WTC11 (cell line): ENCODE data around the gene OPTN. TPM values are rescaled to one million over a fixed set of nuclear protein-coding genes. Genes with fewer than 3 reads are reported as not detected.

Source experiments
- ATAC-seq: fragments of 200-7000 bp; cut with Tn5 transposase; 2 replicates; pipeline ENCODE4 v1.10.0; 2021; ENCODE audit warnings: mild to moderate bottlenecking, moderate library complexity
- CTCF ChIA-PET: fragments of 300-600 bp; sonication (Branson Sonifier 250); formaldehyde crosslinking; loops from one replicate; lab custom pipeline; 2021; ENCODE audit warnings: antibody characterized with exemption; lab: Charles Lee
- POLR2A ChIA-PET: fragments of 350-600 bp; sonication (Branson Sonifier 250); formaldehyde crosslinking; loops from one replicate; lab custom pipeline; 2021; ENCODE audit warnings: antibody characterized with exemption; lab: Charles Lee
- DNase-seq: peaks from one replicate; pipeline ENCODE4 v3.0.0; 2021; ENCODE audit warnings: low spot score
- H3K27ac Mint-ChIP-seq: 2 replicates; pipeline ENCODE4 v1.8.0; 2021; ENCODE audit warnings: mixed read lengths
- H3K27me3 Mint-ChIP-seq: 2 replicates; pipeline ENCODE4 v1.8.0; 2021; ENCODE audit warnings: low read depth, mild to moderate bottlenecking, moderate library complexity, mixed read lengths
- H3K36me3 Mint-ChIP-seq: 2 replicates; pipeline ENCODE4 v1.8.0; 2021; ENCODE audit warnings: mixed read lengths
- H3K4me1 Mint-ChIP-seq: 2 replicates; pipeline ENCODE4 v1.8.0; 2022; ENCODE audit warnings: mixed read lengths
- H3K4me3 Mint-ChIP-seq: 2 replicates; pipeline ENCODE4 v1.8.0; 2021; ENCODE audit warnings: mild to moderate bottlenecking, moderate library complexity, mixed read lengths
- H3K9me3 Mint-ChIP-seq: 2 replicates; pipeline ENCODE4 v1.8.0; 2021; ENCODE audit warnings: mixed read lengths
- AR ChIP-seq: fragments of 250-450 bp; sonication (Bioruptor Pico); IDR thresholded peaks from 2 replicates; pipeline ENCODE4 v1.9.0; 2021; ENCODE audit warnings: mild to moderate bottlenecking
- ATF3 ChIP-seq: sonication (generic); formaldehyde crosslinking; conservative IDR thresholded peaks from 2 replicates; pipeline ENCODE4 v1.8.1; 2022; ENCODE audit warnings: mild to moderate bottlenecking, missing genetic modification reagents
- CREB1 ChIP-seq: sonication (generic); formaldehyde crosslinking; IDR thresholded peaks from 2 replicates; pipeline ENCODE4 v1.8.0; 2023; ENCODE audit warnings: mild to moderate bottlenecking, missing genetic modification reagents
- CREM ChIP-seq: sonication (generic); formaldehyde crosslinking; IDR thresholded peaks from 2 replicates; pipeline ENCODE4 v1.8.1; 2022; ENCODE audit warnings: mild to moderate bottlenecking, missing genetic modification reagents, moderate library complexity
- ELF4 ChIP-seq: sonication (generic); formaldehyde crosslinking; IDR thresholded peaks from 2 replicates; pipeline ENCODE4 v1.8.1; 2022; ENCODE audit warnings: low read depth, mild to moderate bottlenecking, moderate library complexity, missing genetic modification reagents
- EMX1 ChIP-seq: fragments of 250-450 bp; sonication (Bioruptor Pico); IDR thresholded peaks from 2 replicates; pipeline ENCODE4 v1.8.0; 2021; ENCODE audit warnings: mild to moderate bottlenecking
- ETV6 ChIP-seq: sonication (generic); formaldehyde crosslinking; IDR thresholded peaks from 2 replicates; pipeline ENCODE4 v1.8.1; 2022; ENCODE audit warnings: mild to moderate bottlenecking, missing genetic modification reagents
- FOXK1 ChIP-seq: sonication (generic); formaldehyde crosslinking; IDR thresholded peaks from 2 replicates; pipeline ENCODE4 v1.8.0; 2022; ENCODE audit warnings: mild to moderate bottlenecking, moderate library complexity, missing genetic modification reagents
- GRHL2 ChIP-seq: fragments of 250-450 bp; sonication (Bioruptor Pico); IDR thresholded peaks from 2 replicates; pipeline ENCODE4 v1.8.0; 2022; ENCODE audit warnings: mild to moderate bottlenecking, moderate library complexity; ENCODE audit not compliant: insufficient replicate concordance, severe bottlenecking
- HMGXB4 ChIP-seq: sonication (generic); formaldehyde crosslinking; IDR thresholded peaks from 2 replicates; pipeline ENCODE4 v1.8.1; 2023; ENCODE audit warnings: mild to moderate bottlenecking, moderate library complexity, missing genetic modification reagents
- IRF1 ChIP-seq: sonication (generic); formaldehyde crosslinking; IDR thresholded peaks from 2 replicates; pipeline ENCODE4 v1.8.0; 2023; ENCODE audit warnings: missing genetic modification reagents
- MYBL2 ChIP-seq: sonication (generic); formaldehyde crosslinking; IDR thresholded peaks from 2 replicates; pipeline ENCODE4 v1.8.1; 2023; ENCODE audit warnings: mild to moderate bottlenecking, moderate library complexity, missing genetic modification reagents
- NFATC4 ChIP-seq: fragments of 250-450 bp; sonication (Bioruptor Pico); IDR thresholded peaks from 2 replicates; pipeline ENCODE4 v1.9.0; 2021; ENCODE audit warnings: mild to moderate bottlenecking
- NR2C2 ChIP-seq: sonication (generic); formaldehyde crosslinking; IDR thresholded peaks from 2 replicates; pipeline ENCODE4 v1.8.0; 2022; ENCODE audit warnings: mild to moderate bottlenecking, missing genetic modification reagents
- SMAD4 ChIP-seq: sonication (generic); formaldehyde crosslinking; IDR thresholded peaks from 2 replicates; pipeline ENCODE4 v1.8.0; 2022; ENCODE audit warnings: mild to moderate bottlenecking, missing genetic modification reagents
- SOX15 ChIP-seq: fragments of 250-450 bp; sonication (Bioruptor Pico); IDR thresholded peaks from 2 replicates; pipeline ENCODE4 v1.9.0; 2021; ENCODE audit warnings: mild to moderate bottlenecking
- TCF7 ChIP-seq: sonication (generic); formaldehyde crosslinking; IDR thresholded peaks from 2 replicates; pipeline ENCODE4 v1.8.0; 2022; ENCODE audit warnings: mild to moderate bottlenecking, low read depth, missing genetic modification reagents, moderate library complexity
- USF2 ChIP-seq: sonication (generic); formaldehyde crosslinking; IDR thresholded peaks from 2 replicates; pipeline ENCODE4 v1.8.1; 2023; ENCODE audit warnings: mild to moderate bottlenecking, missing genetic modification reagents, moderate library complexity
- ZNF317 ChIP-seq: sonication (generic); formaldehyde crosslinking; IDR thresholded peaks from 2 replicates; pipeline ENCODE4 v1.8.1; 2023; ENCODE audit warnings: low read depth, mild to moderate bottlenecking, moderate library complexity, missing genetic modification reagents, borderline replicate concordance
- ZNF671 ChIP-seq: fragments of 250-450 bp; sonication (Bioruptor Pico); IDR thresholded peaks from 2 replicates; pipeline ENCODE4 v1.8.0; 2021; ENCODE audit warnings: mild to moderate bottlenecking
- total RNA-seq: library from RNA; stranded (reverse); gene quantifications from 3 replicates; pipeline ENCODE4 v1.2.3, GENCODE V29; 2021
- TF ChIP-seq, protein P1 (sequence below): fragments of 250-450 bp; sonication (Bioruptor Pico); conservative IDR thresholded peaks from 2 replicates; pipeline ENCODE4 v1.9.0; 2021; ENCODE audit warnings: mild to moderate bottlenecking
- TF ChIP-seq, protein P2 (sequence below): sonication (generic); formaldehyde crosslinking; IDR thresholded peaks from 2 replicates; pipeline ENCODE4 v1.8.1; 2022; ENCODE audit warnings: missing genetic modification reagents, borderline replicate concordance

Gene OPTN
- total RNA-seq, 1 experiment from 2014 or later, result 44.3 TPM

DNA sequence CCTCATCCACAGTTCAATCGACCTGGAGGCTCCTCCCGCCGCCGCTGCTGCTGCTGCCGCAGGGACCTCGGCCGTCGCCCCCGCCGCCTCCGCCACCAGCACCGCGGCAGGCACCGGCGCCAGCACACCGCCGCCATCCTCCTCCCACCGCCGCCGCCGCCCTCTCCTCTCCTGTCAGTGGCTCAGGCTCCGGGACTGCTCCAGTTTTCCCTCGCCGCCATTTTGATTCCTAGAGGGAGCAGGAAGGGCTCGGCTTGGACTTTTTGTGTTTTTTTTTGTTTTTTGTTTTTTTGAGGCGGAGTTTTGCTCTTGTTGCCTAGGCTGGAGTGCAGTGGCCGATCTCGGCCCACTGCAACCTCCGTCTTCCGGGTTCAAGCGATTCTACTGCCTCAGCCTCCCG lies 58.4 kb downstream of the OPTN start:
- Mint-ChIP-seq H3K4me3 (no peak overlapping the region), H3K4me1 (peaks cover 10% of the 10 kb centered on the region), H3K9me3 (no peaks in the 10 kb centered on the region), H3K27ac (no peak overlapping the region), H3K36me3 (no peaks in the 10 kb centered on the region), H3K27me3 (no peaks in the 10 kb centered on the region; the same call in 1 of the 2 replicates)
- ATAC-seq (no peak), DNase-seq (no peak)
- POLR2A ChIA-PET, result no interaction called here
- CTCF ChIA-PET, result no interaction called here
- no peak for TF ChIP-seq CREM (CRISPR knock-in tag)
- TF ChIP-seq TCF7 (CRISPR knock-in tag), result no peak
- TF ChIP-seq USF2 (CRISPR knock-in tag), result no peak
- no peak for TF ChIP-seq AR (CRISPR knock-in tag)
- no peak for TF ChIP-seq SOX15 (CRISPR knock-in tag)
- TF ChIP-seq ETV6 (CRISPR knock-in tag), result no peak
- no peak for TF ChIP-seq NFATC4 (CRISPR knock-in tag)
- no peak for TF ChIP-seq NR2C2 (CRISPR knock-in tag)
- no peak for TF ChIP-seq EMX1 (CRISPR knock-in tag)
- TF ChIP-seq, protein P1, sequence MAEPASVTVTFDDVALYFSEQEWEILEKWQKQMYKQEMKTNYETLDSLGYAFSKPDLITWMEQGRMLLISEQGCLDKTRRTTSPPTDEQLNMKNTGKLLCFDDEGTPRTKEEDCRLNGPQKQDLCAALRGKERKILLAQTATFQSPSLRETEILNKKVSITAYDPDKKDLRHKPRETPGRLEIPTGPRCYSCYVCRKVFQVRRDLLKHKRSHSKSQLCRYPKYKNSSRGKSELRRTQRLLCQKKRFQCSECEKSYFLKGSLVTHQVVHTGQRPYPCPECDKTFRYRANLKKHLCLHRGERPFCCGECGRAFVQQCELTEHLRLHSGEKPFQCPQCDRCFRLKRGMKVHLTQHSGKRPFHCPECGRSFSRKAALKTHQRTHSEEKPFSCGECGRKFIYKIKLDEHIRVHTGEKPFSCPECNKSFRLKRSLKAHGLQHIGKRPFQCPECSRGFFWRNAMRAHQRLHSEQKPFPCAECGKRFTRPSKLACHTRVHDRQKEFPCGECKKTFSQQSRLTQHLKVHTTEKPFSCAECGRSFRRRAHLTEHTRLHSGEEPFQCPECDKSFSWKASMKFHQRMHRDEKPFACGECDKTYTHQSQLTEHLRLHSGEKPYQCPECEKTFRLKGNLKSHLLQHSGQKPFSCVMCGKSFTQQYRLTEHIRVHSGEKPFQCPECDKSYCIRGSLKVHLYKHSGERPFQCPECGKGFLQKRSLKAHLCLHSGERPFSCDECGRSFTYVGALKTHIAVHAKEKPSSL (CRISPR knock-in tag), result no peak
- no peak for TF ChIP-seq CREB1 (CRISPR knock-in tag)
- TF ChIP-seq MYBL2 (CRISPR knock-in tag), result no peak

DNA sequence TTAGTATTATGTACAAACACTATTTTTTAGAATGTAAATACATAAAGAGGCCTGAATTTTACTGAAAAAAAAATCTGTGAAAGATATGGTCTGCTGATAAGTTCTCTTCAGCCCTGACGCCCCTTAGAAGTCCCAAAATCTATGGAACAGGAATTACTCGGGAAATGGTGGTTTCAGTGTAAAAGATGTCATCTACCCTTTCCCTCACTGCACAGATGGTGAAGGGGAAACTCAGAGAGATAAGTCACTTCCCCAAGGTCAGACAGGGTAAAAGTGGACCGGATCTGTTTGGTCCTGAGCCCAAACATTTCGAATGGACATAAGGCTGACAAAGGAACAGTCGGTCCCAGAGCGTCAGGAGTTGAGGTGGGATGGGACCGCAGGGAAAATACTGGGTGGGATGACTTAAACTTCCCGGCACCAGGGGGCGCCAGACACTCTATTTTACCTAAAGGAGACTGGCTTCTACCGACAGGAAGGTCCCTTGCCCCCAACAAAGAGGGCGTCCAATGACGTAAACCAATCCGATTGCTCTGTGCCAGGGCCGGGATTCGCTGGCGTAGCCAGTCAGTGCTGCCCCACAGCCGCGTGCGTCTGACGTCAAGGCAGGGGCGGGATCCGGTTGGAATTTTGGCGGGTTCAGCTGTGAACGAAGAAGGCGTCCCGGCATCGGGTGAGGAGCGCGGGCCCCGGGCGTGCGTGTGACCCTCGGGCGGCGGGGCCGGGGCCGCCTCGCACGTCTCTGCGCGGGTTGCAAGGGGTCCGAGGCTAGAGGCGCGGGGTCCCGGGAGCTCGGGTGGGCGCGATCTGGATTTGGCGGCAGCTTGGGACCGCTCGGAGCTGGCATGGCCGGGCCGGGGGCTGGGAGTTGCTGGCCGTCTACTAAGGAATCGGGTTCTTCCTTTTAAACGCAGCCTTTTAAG lies 61.2 kb downstream of the OPTN start, which contains the start of gene MCM10:
MCM10 (plus strand) TSS at position 625 of the 923 bp plus-strand sequence. CDS start 2,645 bp downstream, outside the sequence.
- peak within 1 kb of the TSS; percentile 79 for H3K4me3 Mint-ChIP-seq
- ATAC-seq, result peak; percentile 99
- peak; percentile 89 for TF ChIP-seq FOXK1 (CRISPR knock-in tag)
- no peak for TF ChIP-seq ZNF317
- TF ChIP-seq ELF4, result 0 out of 2 replicates have a peak, but pooled peaks have one; percentile 40
- no peak for TF ChIP-seq SMAD4 (CRISPR knock-in tag)
- TF ChIP-seq HMGXB4 (CRISPR knock-in tag), result peak; percentile 64; the same call in 1 of the 2 replicates
- no peak for TF ChIP-seq ATF3 (CRISPR knock-in tag)
- TF ChIP-seq, protein P2, sequence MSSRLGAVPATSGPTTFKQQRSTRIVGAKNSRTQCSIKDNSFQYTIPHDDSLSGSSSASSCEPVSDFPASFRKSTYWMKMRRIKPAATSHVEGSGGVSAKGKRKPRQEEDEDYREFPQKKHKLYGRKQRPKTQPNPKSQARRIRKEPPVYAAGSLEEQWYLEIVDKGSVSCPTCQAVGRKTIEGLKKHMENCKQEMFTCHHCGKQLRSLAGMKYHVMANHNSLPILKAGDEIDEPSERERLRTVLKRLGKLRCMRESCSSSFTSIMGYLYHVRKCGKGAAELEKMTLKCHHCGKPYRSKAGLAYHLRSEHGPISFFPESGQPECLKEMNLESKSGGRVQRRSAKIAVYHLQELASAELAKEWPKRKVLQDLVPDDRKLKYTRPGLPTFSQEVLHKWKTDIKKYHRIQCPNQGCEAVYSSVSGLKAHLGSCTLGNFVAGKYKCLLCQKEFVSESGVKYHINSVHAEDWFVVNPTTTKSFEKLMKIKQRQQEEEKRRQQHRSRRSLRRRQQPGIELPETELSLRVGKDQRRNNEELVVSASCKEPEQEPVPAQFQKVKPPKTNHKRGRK (CRISPR knock-in tag), result peak; percentile 42; the same call in 1 of the 2 replicates
- TF ChIP-seq GRHL2, result no peak
- 0 out of 2 replicates have a peak, but pooled peaks have one; percentile 40 for TF ChIP-seq IRF1 (CRISPR knock-in tag)
- peak; percentile 94 for TF ChIP-seq MYBL2 (CRISPR knock-in tag)
- no peak for TF ChIP-seq EMX1 (CRISPR knock-in tag)
- TF ChIP-seq ZNF671 (CRISPR knock-in tag), result no peak

More for the DNA sequence above, 61.2 kb downstream of the OPTN start, which contains the start of gene MCM10:
- peak; percentile 99 for DNase-seq
- H3K27ac Mint-ChIP-seq, result peak within 1 kb of the TSS; percentile 36
- CTCF ChIA-PET, result interaction anchor here (0.6 to 2.3 kb wide), 21 partner anchors 10 to 426 kb away, joined by 3 to 16 read pairs (median 4); partner anchors contain the start of gene PRPF18
- H3K27me3 Mint-ChIP-seq, result no peaks in the 10 kb centered on the region; the same call in 1 of the 2 replicates
- no peaks in the 10 kb centered on the region for H3K9me3 Mint-ChIP-seq
- POLR2A ChIA-PET, result interaction anchor here (0.8 to 1.6 kb wide), 3 partner anchors 141 to 279 kb away, joined by 3 to 4 read pairs (median 3); no protein-coding TSS in a partner anchor
- H3K36me3 Mint-ChIP-seq, result peaks cover 16% of the 10 kb centered on the region
- H3K4me1 Mint-ChIP-seq, result peaks cover 10% of the 10 kb centered on the region
